HG03064 (cell line): ENCODE results near the gene PRPF31.
A peak's percentile ranks its signal among the peaks of the same experiment; 100 is the strongest.
"Not testable (repeated sequence)": the region's sequence is repeated elsewhere in the genome, so short reads cannot be mapped to it uniquely, and the experiment has no call there.

Experiments
- ATAC-seq: cut with Tn5 transposase; IDR thresholded peaks from one replicate; pipeline ENCODE4 v1.9.1; 2021; ENCODE audit warnings: low read depth; ENCODE audit not compliant: unreplicated experiment

Gene PRPF31, protein sequence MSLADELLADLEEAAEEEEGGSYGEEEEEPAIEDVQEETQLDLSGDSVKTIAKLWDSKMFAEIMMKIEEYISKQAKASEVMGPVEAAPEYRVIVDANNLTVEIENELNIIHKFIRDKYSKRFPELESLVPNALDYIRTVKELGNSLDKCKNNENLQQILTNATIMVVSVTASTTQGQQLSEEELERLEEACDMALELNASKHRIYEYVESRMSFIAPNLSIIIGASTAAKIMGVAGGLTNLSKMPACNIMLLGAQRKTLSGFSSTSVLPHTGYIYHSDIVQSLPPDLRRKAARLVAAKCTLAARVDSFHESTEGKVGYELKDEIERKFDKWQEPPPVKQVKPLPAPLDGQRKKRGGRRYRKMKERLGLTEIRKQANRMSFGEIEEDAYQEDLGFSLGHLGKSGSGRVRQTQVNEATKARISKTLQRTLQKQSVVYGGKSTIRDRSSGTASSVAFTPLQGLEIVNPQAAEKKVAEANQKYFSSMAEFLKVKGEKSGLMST

DNA sequence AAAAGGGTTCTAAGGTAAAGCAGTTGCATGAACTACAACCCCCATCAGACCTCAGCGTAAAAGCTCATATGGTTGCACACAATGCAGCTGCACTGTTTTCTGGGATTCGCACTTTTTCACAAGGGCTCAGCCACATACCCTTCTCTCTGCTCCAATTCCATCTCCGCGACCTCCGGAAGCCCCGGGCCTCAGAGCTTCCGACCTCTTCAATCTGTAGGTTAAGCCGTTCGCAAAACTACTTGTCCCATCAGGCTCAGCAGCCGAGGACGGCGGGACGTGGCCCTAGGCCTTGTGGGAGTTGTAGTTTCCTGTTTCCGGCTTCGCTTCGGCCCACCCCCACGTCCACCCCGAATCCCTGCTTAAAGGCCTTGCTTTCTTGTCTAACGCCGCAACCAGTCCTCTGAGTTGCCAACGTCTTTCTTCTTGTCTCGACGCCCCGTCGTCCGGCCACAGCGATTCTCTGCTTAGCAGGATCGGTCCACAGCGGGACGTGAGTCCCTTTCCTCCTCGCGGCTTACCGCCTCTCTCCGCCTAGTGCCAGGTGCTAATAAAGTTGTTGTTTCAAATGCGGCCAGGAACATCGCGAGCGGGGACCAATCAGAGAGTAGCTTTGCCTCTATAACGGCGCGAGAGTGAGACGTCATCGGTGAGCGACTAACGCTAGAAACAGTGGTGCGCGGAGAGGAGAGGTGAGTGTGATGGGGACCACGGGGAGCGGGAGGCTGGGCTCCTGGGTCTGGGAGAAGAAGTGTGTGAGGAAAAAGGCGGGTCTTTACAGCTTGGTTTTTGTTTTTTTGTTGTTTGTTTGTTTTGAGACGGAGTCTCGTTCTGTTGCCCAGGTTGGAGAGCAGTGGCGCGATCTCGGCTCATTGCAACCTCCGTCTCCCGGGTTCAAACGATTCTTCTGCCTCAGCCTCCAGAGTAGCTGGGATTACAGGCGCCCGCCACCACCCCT, at the start of gene PRPF31, which contains the start of gene TFPT:
TSS of gene PRPF31 (plus strand) at position 646 of the 955 bp plus-strand sequence. CDS start 2,525 bp downstream, outside the sequence.
TSS of gene TFPT (minus strand) at position 549 of the 955 bp plus-strand sequence. CDS start at position 161, 388 bp downstream.
- peak; percentile 76 for ATAC-seq

DNA sequence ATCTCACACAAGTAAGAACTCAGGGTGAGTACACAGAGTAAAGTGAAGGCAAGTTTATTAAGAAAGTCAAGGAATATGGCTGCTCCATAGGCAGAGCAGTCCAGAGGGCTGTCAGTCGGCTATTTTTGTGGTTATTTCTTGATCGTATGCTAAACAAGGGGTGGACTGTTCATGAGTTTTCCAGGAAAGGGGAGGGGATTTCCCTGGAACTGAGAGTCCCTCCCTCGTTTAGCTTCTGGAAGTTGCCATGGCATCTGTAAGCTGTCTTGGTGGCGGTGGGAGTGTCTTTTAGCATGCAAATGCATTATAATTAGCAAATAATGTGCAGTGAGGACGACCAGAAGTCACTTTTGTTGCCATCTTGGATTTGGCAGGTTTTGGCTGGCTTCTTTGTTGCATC, 46.1 kb upstream of the PRPF31 start:
- ATAC-seq, result no peak

DNA sequence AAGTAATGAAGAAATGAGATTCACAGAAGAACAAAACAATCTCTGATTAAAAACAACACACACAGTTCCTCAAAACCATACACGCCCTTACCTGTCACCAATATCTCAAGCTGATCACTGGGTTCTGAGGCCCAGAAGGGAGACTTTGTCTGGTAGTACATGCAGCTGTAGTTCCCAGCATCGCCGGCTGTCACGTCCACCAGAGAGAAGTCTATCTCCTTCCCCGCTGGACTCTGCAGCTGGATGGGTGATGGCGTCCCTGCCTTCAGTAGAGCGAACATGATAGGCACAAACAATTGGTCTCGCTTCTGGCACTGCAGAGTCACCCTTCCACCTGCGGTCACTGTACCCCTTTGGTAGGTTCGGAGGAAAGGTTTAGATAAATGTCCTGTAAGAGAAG, 41.7 kb upstream of the PRPF31 start:
- no peak for ATAC-seq

DNA sequence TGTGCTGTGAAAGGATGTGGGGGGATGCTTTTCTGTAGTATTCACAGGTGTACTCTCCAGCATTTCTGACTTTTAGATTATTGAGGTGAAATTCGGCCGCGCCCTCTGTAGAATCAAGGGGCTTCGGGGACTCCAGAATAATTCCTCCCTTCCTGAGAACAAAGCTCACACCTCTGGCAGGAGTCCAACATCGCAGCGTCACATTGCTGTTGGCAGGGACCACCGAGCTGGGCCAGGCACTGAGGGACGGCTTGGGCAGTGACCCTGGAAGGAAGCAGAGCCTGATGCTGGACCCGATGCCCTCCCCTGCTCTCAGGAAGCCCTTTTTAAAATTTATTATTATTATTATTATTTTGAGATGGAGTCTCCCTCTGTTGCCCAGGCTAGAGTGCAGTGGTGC, 40.7 kb upstream of the PRPF31 start:
- no peak for ATAC-seq

DNA sequence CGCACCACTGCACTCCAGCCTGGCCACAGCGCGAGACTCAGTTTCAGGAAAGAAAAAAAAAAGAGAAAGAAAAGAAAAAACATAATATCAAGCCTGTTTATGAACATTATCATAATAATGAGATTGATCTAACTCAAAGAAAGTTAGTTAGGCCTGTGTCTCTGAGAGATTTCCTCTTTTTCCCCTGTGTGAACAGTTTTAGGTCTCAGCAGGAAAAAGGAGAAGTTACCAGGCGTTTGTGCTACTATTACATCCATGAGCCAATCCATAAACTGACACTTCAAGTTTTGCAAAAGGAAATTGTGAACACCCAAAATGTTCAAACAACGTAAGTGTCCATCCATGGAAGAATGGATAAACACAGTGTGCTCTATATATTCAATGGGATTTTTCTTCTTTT, 38.2 kb upstream of the PRPF31 start:
- no peak for ATAC-seq

DNA sequence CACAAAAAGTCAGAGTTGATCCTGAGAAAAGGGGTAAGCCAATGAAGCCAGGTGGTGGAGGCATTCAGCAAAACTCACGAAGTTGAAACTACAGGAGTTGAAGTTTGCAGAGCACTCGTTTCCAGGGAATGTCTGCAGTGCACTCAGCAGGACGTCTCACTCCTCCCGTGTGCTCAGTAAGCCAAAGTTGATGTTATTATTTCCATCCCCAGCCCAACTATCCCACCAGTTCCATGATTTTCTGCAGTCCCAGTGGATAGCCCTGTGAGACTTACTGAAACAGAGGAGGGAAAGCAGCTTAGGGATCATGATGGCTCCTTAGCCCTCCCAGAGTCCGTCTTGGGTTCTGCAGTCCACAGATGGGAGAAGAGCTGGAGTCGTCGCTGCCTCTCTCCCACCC, 34.5 kb upstream of the PRPF31 start, which contains the start of gene TARM1:
TSS of gene TARM1 (minus strand) at position 334 of the 400 bp plus-strand sequence. CDS start at position 309, 25 bp downstream.
- ATAC-seq, result no peak

DNA sequence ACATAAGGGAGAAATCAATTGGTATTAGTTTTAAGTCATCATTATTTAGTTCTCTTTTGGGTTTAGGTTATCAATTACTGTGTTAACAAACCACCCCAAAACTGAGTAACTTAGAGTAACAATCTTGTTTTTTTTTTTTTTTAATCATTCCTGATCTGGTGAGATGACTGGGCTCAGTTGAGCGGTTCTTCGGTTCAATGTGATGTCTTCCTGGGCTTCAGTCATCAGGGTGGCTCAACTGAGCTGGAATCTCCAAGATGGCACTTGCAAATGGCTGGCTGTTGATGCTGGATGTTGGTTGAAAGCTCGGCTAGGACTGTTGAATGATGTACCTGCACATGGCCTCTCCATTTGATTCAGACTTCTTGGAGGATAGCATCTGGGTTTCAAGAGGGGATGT, 31.1 kb upstream of the PRPF31 start:
- ATAC-seq, result no peak

DNA sequence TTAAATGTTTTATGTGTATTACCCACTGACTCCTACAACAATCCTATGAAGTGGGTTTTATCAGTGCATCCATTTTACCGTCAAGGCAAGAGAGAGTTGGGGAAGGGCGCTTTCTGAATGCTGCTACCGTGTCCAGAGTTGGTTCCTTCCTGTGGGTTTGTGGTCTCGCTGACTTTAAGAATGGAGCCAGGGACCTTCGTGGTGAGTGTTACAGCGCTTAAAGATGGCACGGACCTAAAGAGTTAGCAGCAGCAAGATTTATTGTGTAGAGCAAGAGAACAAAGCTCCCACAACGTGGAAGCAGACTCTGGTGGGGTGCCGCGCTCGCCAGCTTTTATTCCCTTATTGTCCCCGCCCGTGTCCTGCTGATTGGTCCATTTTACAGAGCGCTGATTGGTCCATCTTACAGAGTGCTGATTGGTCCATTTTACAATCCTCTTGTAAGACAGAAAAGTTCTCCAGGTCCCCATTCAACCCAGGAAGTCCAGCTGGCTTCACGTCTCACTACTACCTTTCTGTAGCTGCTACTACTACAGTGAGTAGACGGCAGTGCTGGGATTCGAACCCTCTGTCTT, 21.0 kb upstream of the PRPF31 start:
- ATAC-seq, result no peak

DNA sequence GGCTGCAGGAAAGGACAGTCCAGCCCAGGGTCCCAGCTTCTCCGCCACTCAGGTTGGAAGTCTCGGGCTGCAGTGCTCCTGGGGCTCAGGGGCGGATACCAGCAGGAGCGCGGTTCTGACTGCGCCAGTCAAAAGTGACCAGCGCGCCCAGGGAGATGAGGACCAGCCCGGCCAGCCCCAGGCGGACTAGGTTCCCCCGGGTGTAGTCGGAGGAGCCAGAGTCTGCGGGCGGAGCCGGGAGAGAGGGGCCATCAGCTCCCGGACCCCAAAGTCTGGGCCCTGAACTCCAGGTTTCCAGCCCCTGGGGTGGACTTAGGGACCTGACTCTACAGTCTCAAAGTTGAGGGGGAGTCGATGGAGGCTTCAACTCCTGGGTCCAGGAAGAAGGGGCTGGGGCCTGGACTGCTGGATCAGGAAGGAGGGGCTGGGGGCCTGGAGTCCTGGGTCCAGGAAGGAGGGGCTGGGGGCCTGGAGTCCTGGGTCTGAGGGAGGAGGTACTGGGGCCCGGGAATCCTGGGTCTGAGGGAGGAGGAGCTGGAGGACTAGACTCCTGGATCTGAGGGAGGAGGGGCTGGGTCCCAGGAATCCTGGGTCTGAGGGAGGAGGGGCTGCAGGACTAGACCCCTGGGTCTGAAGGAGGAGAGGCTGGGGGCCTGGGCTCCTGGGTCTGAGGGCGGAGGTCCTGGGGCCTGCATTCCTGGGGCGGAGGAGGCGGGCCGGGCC, 20.3 kb upstream of the PRPF31 start:
- no peak for ATAC-seq

DNA sequence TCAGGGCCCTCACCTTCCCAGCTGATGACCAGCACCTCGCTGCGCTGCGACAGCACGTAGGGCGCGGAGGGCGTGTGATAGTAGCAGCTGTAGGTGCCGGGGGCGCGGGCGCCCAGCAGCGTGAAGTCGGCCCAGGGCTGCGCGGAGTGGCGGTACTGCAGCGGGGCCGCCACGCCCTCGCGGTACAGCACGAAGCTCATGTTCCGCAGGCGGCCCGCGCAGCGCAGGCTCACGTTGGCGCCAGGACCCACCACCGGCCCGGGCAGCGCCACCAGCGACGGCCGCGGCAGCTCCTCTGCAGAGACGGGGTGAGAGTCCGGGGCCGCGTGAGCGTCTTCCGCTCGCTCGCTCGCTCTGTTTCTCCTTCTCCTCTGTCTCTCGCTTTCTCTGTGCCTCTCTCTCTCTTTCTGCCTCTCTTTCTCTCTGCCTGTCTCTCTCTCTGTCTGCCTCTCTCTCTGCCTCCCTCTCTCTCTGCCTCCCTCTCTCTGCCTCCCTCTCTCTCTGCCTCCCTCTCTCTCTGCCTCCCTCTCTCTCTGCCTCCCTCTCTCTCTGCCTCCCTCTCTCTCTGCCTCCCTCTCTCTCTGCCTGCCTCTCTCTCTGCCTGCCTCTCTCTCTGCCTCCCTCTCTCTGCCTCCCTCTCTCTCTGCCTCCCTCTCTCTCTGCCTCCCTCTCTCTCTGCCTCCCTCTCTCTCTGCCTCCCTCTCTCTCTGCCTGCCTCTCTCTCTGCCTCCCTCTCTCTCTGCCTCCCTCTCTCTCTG, 19.5 kb upstream of the PRPF31 start:
- ATAC-seq, result not testable (repeated sequence)

DNA sequence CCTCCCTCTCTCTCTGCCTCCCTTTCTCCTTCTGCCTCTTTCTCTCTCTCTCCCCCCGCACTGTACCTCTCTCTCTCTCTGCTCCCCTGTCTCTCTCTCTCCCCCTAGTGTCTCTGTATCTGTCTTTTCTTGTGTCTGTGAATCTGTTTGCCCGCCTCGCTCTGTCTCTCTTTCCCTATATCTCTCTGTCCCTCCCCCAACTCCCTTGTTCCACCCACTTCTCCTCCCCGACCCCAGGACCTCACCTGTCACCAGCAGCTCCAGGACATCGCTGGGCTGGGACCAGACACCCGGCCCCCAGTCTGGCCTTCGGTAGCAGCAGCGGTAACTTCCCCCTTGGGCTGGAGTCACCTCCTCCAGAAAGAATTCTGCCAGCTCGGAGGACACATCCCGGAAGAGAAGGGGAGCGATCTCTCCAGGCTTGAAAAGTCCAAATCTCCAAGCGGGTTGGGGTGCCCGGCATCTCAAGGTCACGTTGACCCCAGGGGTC, 18.9 kb upstream of the PRPF31 start:
- no peak for ATAC-seq

DNA sequence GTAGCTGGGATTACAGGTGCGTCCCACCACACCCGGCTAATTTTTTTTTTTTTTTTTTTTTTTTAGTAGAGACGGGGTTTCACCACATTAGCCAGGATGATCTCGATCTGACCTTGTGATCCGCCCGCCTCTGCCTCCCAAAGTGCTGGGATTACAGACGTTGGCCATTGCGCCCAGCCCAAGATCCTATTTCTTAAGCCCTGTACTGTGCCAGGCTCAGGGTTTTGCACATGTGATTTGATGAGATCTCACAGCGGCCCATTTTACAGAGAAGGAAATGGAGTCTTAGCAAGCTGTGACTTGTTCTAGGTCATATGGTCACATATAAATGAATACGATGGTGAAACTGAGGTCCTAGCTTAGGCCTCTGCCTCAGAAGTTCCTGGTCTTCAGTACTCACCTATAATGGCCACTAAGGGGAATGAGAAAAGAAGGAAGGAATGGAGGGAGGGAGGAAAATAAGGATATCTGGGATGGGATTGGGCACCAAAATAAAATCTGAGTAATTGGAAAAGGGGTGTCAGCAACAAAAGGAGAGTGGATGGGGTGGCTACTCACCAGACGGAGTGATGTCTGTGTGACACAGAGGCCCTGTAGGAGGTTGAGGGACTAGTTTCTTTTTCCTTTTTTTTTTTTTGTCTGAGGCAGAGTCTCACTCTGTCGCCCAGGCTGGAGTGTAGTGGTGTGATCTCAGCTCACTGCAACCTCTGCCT, 16.2 kb upstream of the PRPF31 start:
- no peak for ATAC-seq

DNA sequence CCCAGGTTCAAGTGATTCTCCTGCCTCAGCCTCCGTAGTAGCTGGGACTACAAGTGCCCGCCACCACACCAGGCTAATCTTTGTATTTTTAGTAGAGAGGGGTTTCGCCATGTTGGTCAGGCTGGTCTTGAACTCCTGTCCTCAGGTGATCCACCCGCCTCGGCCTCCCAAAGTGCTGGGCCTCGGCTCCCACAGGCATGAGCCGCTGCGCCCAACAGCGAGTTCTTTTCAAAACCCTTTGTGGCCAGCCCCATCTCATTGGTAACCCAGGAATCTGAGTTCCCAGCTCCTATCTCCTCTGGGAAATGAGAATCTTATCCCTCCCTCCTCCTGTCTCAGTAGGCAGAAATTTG, 15.7 kb upstream of the PRPF31 start:
- not testable (repeated sequence) for ATAC-seq

DNA sequence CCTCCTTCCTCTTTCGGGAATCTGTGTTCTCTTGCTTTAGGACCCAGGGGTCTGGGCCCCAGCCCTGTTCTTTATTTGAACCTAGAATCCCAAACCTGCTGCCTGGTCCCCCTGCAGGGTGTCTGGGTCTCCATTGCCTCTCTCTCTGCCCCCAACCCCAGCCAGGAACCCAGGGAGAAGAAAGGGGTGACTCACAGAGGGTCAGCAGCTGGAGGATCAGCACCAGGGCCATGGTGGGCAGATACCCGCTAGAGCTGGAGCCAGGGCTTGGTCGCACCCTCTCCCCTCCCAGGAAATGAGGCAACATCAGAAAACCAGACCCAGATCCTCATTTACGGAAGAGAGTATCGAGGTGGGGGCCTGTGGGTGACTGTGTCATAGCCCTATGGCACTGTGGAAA, 15.0 kb upstream of the PRPF31 start, which contains the start of gene OSCAR:
TSS of gene OSCAR (minus strand) at position 243 of the 400 bp plus-strand sequence. CDS start at position 232, 11 bp downstream.
- ATAC-seq, result no peak

DNA sequence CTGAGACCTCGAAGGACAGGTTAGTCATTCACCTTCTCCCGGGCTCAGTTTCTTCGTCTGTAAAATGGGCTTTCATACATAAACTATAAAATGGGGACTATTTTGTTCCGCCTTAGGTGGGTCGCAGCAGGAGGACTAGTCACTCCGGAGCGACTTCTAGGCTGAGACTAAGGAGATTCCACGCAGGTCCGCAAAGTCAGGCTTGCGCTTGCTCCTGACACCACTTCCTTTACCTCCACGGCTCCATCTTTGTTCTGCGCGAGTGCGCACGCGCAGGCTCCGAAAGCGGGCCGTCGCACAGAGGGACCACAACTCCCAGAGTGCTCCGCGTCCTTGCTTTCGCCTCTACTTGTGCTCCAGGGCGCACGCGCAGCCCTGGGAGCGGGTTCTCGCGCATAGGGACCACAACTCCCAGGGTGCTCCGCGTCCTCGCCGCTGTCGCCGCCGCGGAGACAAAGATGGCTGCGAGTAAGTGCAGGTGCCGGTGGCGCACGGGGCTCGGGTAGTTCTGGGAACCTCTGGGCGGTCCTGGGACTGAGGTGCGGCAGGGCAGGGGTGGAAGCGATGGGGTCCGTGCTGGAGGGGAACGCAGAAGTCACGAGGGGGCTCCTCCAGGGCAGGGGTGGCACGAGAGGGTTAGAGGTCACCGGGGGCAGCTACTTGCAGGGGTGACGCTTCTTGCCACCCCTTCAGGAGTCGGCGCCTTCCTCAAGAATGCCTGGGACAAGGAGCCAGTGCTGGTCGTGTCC, 13.0 kb upstream of the PRPF31 start, which contains the start of gene NDUFA3:
TSS of gene NDUFA3 (plus strand) at position 435 of the 749 bp plus-strand sequence. CDS start at position 459, 24 bp downstream.
- peak; percentile 81 for ATAC-seq

DNA sequence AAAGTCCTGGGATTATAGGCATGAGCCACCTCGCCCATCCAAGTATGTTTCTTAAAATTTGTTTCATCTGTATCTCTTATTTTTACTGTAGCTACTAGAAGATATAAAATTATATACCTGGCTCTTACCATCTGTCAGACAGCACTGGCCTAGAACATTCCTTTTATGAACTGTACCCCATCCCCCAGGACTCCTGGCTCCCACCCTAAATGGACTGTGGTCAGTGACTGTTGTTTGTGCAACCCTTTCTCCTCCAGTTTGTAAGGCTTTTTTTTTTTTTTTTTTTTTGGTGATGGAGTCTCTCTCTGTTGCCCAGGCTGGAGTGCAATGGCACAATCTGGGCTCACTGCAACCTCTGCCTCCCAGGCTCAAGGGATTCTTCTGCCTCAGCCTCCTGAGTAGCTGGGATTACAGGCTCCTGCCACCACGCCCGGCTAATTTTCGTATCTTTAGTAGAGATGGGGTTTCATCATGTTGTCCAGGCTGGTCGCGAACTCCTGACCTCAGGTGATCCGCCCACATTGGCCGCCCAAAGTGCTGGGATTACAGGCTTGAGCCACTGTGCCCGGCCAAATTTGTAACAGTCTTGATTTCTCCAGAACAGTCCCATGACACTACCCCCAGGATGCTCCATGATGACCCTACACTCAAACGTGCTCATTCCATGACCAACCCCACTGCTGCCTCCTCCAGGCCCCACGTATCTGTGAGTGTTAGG, 10.4 kb upstream of the PRPF31 start:
- no peak for ATAC-seq

DNA sequence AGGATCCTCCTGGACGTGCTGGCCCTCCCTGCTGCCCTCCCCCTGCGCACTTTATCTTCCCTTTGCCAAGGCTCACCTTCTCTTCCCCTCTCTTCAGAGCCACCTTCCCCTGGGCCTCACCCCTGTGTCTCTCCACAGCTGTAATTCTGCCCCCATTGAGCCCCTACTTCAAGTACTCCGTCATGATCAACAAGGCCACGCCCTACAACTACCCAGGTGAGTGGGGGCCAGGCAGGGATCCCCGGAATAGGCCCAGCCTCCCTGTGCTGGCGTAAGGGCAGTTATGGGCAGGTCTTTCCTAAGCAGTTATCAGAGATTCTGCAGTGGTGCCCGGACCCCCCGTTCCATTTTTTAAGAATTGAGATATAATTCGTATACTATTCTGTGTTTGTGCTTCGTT, 9.8 kb upstream of the PRPF31 start:
- no peak for ATAC-seq
